IPS-NIHi7 (cell line): ENCODE data around the gene YOD1.

Experiments used
- DNase-seq: peaks from one replicate; pipeline ENCODE4 v3.0.0; 2012; ENCODE audit warnings: mixed read lengths; ENCODE audit errors: extremely low spot score

YOD1 gene

GRCh38 chr1:207051191-207051943 lies at the start of gene YOD1:
Gene YOD1, minus strand, starts transcription at chr1:207051208. Its CDS starts 178 bp downstream, at chr1:207051030.
- DNase-seq, result no peak

- no peak for DNase-seq
Observed at GRCh38 chr1:207097871-207098324, 46.9 kb upstream of the YOD1 start.

- DNase-seq, result no peak
Observed at GRCh38 chr1:207093944-207094343, 42.9 kb upstream of the YOD1 start.

- DNase-seq, result no peak
Observed at GRCh38 chr1:207091200-207091908, 40.3 kb upstream of the YOD1 start.

GRCh38 chr1:207089627-207090355 lies 38.8 kb upstream of the YOD1 start:
- DNase-seq, result no peak

- DNase-seq, result no peak
Observed at GRCh38 chr1:207088701-207089626, 38.0 kb upstream of the YOD1 start, which contains the start of gene C4BPB. Gene C4BPB, plus strand, starts transcription at chr1:207088860. Its CDS starts 672 bp downstream, at chr1:207089532.

- DNase-seq, result no peak
Observed at GRCh38 chr1:207088161-207088560, 37.2 kb upstream of the YOD1 start.

GRCh38 chr1:207085887-207086286 lies 34.9 kb upstream of the YOD1 start:
- DNase-seq, result no peak

- DNase-seq, result peak; percentile 81
Observed at GRCh38 chr1:207084701-207085180, 33.7 kb upstream of the YOD1 start.

GRCh38 chr1:207084232-207084631 lies 33.2 kb upstream of the YOD1 start:
- DNase-seq, result no peak

GRCh38 chr1:207081806-207082205 lies 30.8 kb upstream of the YOD1 start:
- no peak for DNase-seq

- no peak for DNase-seq
Observed at GRCh38 chr1:207081088-207081487, 30.1 kb upstream of the YOD1 start.

GRCh38 chr1:207079706-207080241 lies 28.8 kb upstream of the YOD1 start:
- no peak for DNase-seq

- no peak for DNase-seq
Observed at GRCh38 chr1:207078578-207079132, 27.6 kb upstream of the YOD1 start.

- peak; percentile 78 for DNase-seq
Observed at GRCh38 chr1:207077470-207078377, 26.7 kb upstream of the YOD1 start.

GRCh38 chr1:207077012-207077411 lies 26.0 kb upstream of the YOD1 start:
- no peak for DNase-seq

- no peak for DNase-seq
Observed at GRCh38 chr1:207076181-207076955, 25.4 kb upstream of the YOD1 start.
